Fibroblast of lung (primary cell): ENCODE measurements around the gene TMEM63B. TPM values are rescaled to one million over a fixed set of nuclear protein-coding genes. Genes with fewer than 3 reads are reported as not detected.
A peak's percentile ranks its signal among the peaks of the same experiment; 100 is the strongest.

ENCODE experiments used
- DNase-seq, 2 donors: peaks; one replicate each; pipeline versions ENCODE4 v3.0.0 to v3.0.0-alpha.2; 2010; ENCODE audit warnings: low read depth in 2 of 2
- H2AFZ ChIP-seq: 2 replicates; pipeline ENCODE4 v1.5.1; 2012; ENCODE audit warnings: low read length, control low read depth, inconsistent platforms
- H3K27ac ChIP-seq: 2 replicates; pipeline ENCODE4 v1.5.1; 2011; ENCODE audit warnings: low read length, control low read depth; ENCODE audit not compliant: insufficient read depth
- H3K27me3 ChIP-seq: 2 replicates; pipeline ENCODE4 v1.5.1; 2011; ENCODE audit warnings: mild to moderate bottlenecking, low read length; ENCODE audit not compliant: control insufficient read depth, insufficient read depth
- H3K36me3 ChIP-seq: 2 replicates; pipeline ENCODE4 v1.5.1; 2011; ENCODE audit warnings: low read length; ENCODE audit not compliant: control insufficient read depth, insufficient read depth
- H3K4me1 ChIP-seq: 2 replicates; pipeline ENCODE4 v1.5.1; 2011; ENCODE audit warnings: low read length; ENCODE audit not compliant: control insufficient read depth, insufficient read depth; ENCODE audit errors: extremely low read depth
- H3K4me2 ChIP-seq: 2 replicates; pipeline ENCODE4 v1.5.1; 2011; ENCODE audit warnings: low read length, control low read depth; ENCODE audit not compliant: insufficient read depth; ENCODE audit errors: extremely low read depth
- H3K4me3 ChIP-seq, 4 experiments: fragments of 200-600 bp in 1 of 4; sonication (generic) in 1 of 4; replicated peaks in 1 of 4; 2 replicates each; pipeline ENCODE4 v1.5.1; 2011 to 2016; ENCODE audit warnings: low read length in 4 of 4, low read depth in 3 of 4, mild to moderate bottlenecking in 3 of 4, control low read depth in 2 of 4, inconsistent platforms in 1 of 4, mixed read lengths in 1 of 4; ENCODE audit not compliant: insufficient read depth in 1 of 4; ENCODE audit errors: control extremely low read depth in 1 of 4
- H3K79me2 ChIP-seq: 2 replicates; pipeline ENCODE4 v1.5.1; 2012; ENCODE audit warnings: mild to moderate bottlenecking, low read length, inconsistent platforms; ENCODE audit not compliant: control insufficient read depth, insufficient read depth
- H3K9ac ChIP-seq: 2 replicates; pipeline ENCODE4 v1.5.1; 2011; ENCODE audit warnings: mild to moderate bottlenecking, low read length, control low read depth; ENCODE audit not compliant: insufficient read depth
- H3K9me3 ChIP-seq: 2 replicates; pipeline ENCODE4 v1.5.1; 2012; ENCODE audit warnings: low read depth, low read length; ENCODE audit not compliant: control insufficient read depth, insufficient read depth
- H4K20me1 ChIP-seq: 2 replicates; pipeline ENCODE4 v1.5.1; 2011; ENCODE audit warnings: low read length; ENCODE audit not compliant: control insufficient read depth, insufficient read depth; ENCODE audit errors: extremely low read depth
- CTCF ChIP-seq, 2 donors: IDR thresholded peaks in 1 of 2; conservative IDR thresholded peaks in 1 of 2; 1 replicate in 1 of 2; 2 replicates in 1 of 2; pipeline ENCODE4 v1.5.1; 2011 to 2012; ENCODE audit warnings: low read length in 2 of 2, control low read depth in 1 of 2, inconsistent platforms in 1 of 2, low read depth in 1 of 2, mild to moderate bottlenecking in 1 of 2
- EZH2 ChIP-seq: IDR thresholded peaks from 2 replicates; pipeline ENCODE4 v1.5.1; 2012; ENCODE audit warnings: low read length, control low read depth, mild to moderate bottlenecking; ENCODE audit errors: missing control alignments
- polyA plus RNA-seq, 2 donors: library from polyadenylated mRNA; depleted of rRNA in 1 of 2; stranded (reverse) in 1 of 2; unstranded in 1 of 2; fragments of >200 nt; gene quantifications; 2 replicates each; pipeline ENCODE4 v1.2.1, GENCODE V29; 2011 to 2012; ENCODE audit warnings: missing spikeins in 1 of 2
- total RNA-seq: library from RNA; depleted of rRNA; stranded (reverse); fragments of >200 nt; gene quantifications from 2 replicates; pipeline ENCODE4 v1.2.1, GENCODE V29; 2014

TMEM63B gene
- total and polyA plus RNA-seq, 2 donors (not counting 1 experiment from before 2014, with no cell fraction given) = 32.2 to 42.1 TPM

GRCh38 chr6:44115866-44116265 is 11.5 kb upstream of the TMEM63B start:
- no peaks in the 10 kb centered on the region for H4K20me1 ChIP-seq
- no peak overlapping the region for H3K4me3 ChIP-seq
- peaks cover 18% of the 10 kb centered on the region for H3K4me1 ChIP-seq
- H3K9me3 ChIP-seq = no peaks in the 10 kb centered on the region
- H3K27me3 ChIP-seq = no peaks in the 10 kb centered on the region
- H3K79me2 ChIP-seq = peaks cover 53% of the 10 kb centered on the region
- peaks cover 15% of the 10 kb centered on the region for H3K36me3 ChIP-seq
- no peak overlapping the region for H3K9ac ChIP-seq
- peak overlapping the region; percentile 23 for H3K4me2 ChIP-seq
- H3K27ac ChIP-seq = peak overlapping the region; percentile 66
- TF ChIP-seq EZH2 = no peak
- no peak for TF ChIP-seq CTCF (conservative IDR thresholded peaks at IDR 0.05 in 1 of 2, IDR thresholded peaks at IDR 0.05 in 1 of 2; ENCODE audit: low read depth in 1 of 2, low read length in 2 of 2)
- H2AFZ ChIP-seq = no peak overlapping the region
- DNase-seq = peak in 1 of 2 donors; percentile 88

GRCh38 chr6:44116641-44117382 is 10.5 kb upstream of the TMEM63B start:
- H4K20me1 ChIP-seq = no peaks in the 10 kb centered on the region
- peak overlapping the region in 2 of 4 experiments; percentile 4 to 21 for H3K4me3 ChIP-seq
- peak overlapping the region; percentile 72 for H3K27ac ChIP-seq
- H3K9me3 ChIP-seq = no peaks in the 10 kb centered on the region
- H3K27me3 ChIP-seq = no peaks in the 10 kb centered on the region
- H3K4me1 ChIP-seq = peaks cover 18% of the 10 kb centered on the region
- TF ChIP-seq EZH2 (no peak), CTCF (conservative IDR thresholded peaks at IDR 0.05 in 1 of 2, IDR thresholded peaks at IDR 0.05 in 1 of 2; ENCODE audit: low read depth in 1 of 2, low read length in 2 of 2) (no peak)
- H3K36me3 ChIP-seq = peaks cover 10% of the 10 kb centered on the region
- no peak overlapping the region for H3K9ac ChIP-seq
- peaks cover 63% of the 10 kb centered on the region for H3K79me2 ChIP-seq
- H2AFZ ChIP-seq = no peak overlapping the region
- DNase-seq = peak; percentile 73 to 96
- peak overlapping the region; percentile 82 for H3K4me2 ChIP-seq

- Histone ChIP-seq H3K27me3 (no peaks in the 10 kb centered on the region), H2AFZ (no peak overlapping the region), H3K9me3 (no peaks in the 10 kb centered on the region), H3K9ac (no peak overlapping the region), H3K4me1 (peaks cover 18% of the 10 kb centered on the region), H3K4me2 (peak overlapping the region; percentile 80), H3K27ac (peak overlapping the region; percentile 72), H3K4me3 (no peak overlapping the region), H3K36me3 (peaks cover 7% of the 10 kb centered on the region), H3K79me2 (peaks cover 70% of the 10 kb centered on the region), H4K20me1 (no peaks in the 10 kb centered on the region)
- TF ChIP-seq CTCF (conservative IDR thresholded peaks at IDR 0.05 in 1 of 2, IDR thresholded peaks at IDR 0.05 in 1 of 2; ENCODE audit: low read depth in 1 of 2, low read length in 2 of 2) (no peak), EZH2 (no peak)
- peak in 1 of 2 donors; percentile 84 for DNase-seq
Measured at GRCh38 chr6:44117397-44118128, 9.8 kb upstream of the TMEM63B start.
